Upper lobe of right lung (tissue), 1 donor: ENCODE results near the gene PRDM16. TPM values are rescaled to one million over a fixed set of nuclear protein-coding genes. Genes with fewer than 3 reads are reported as not detected.
A peak's percentile ranks its signal among the peaks of the same experiment; 100 is the strongest.

Experiments
- ATAC-seq: fragments of 200-7000 bp; cut with Tn5 transposase; one replicate; pipeline ENCODE4 v1.9.1; 2020; ENCODE audit warnings: mild to moderate bottlenecking, moderate library complexity
- DNase-seq: peaks from one replicate; pipeline ENCODE4 v3.0.0-alpha.2; 2020
- H3K27ac ChIP-seq: fragments of 200-600 bp; one replicate; pipeline ENCODE4 v1.8.0; 2022
- H3K27me3 ChIP-seq: fragments of 200-600 bp; one replicate; pipeline ENCODE4 v1.8.0; 2022; ENCODE audit warnings: mild to moderate bottlenecking
- H3K36me3 ChIP-seq: fragments of 200-600 bp; one replicate; pipeline ENCODE4 v1.8.0; 2022
- H3K4me1 ChIP-seq: fragments of 200-600 bp; one replicate; pipeline ENCODE4 v1.8.0; 2022
- H3K4me3 ChIP-seq: fragments of 200-600 bp; one replicate; pipeline ENCODE4 v1.8.0; 2022; ENCODE audit warnings: mild to moderate bottlenecking
- H3K9me3 ChIP-seq: fragments of 200-600 bp; one replicate; pipeline ENCODE4 v1.8.0; 2022
- CTCF ChIP-seq: fragments of 200-600 bp; IDR thresholded peaks from one replicate; pipeline ENCODE4 v1.8.0; 2022; ENCODE audit warnings: antibody characterized with exemption
- intact Hi-C: fragments of 100-400 bp; cut with DNase I; formaldehyde crosslinking; loops from one replicate; pipeline ENCODE4 v1.11.0; 2022
- total RNA-seq: library from RNA; stranded (reverse); fragmentation: NEBNext Ultra II Directional; extraction: Animal tissue kit (Norgen Biotek cat#: 25700); gene quantifications from one replicate; pipeline ENCODE4 v1.2.1, GENCODE V29; 2021
- donor health status: DM: no; HTN: yes; CAD: no; lungs with severe emphysema.

The PRDM16 gene
- total RNA-seq, 1 donor from 2014 or later = 21.0 TPM

- H3K4me1 ChIP-seq = no peaks in the 10 kb centered on the region
- H3K9me3 ChIP-seq = no peaks in the 10 kb centered on the region
- H3K4me3 ChIP-seq = no peak overlapping the region
- no peak overlapping the region for H3K27ac ChIP-seq
- H3K36me3 ChIP-seq = no peaks in the 10 kb centered on the region
- DNase-seq (peak; percentile 53), ATAC-seq (no peak)
- H3K27me3 ChIP-seq = peaks cover 68% of the 10 kb centered on the region
- TF ChIP-seq CTCF = no peak
- intact Hi-C loops = no loop called here
These were observed 4.6 kb upstream of the PRDM16 start for GRCh38 chr1:3064296-3064850.

- DNase-seq (peak; percentile 54), ATAC-seq (no peak)
- H3K36me3 ChIP-seq = no peaks in the 10 kb centered on the region
- H3K27me3 ChIP-seq = peaks cover 68% of the 10 kb centered on the region
- H3K9me3 ChIP-seq = no peaks in the 10 kb centered on the region
- H3K4me1 ChIP-seq = no peaks in the 10 kb centered on the region
- H3K27ac ChIP-seq = no peak overlapping the region
- no peak overlapping the region for H3K4me3 ChIP-seq
- intact Hi-C loops = no loop called here
- no peak for TF ChIP-seq CTCF
These were observed 4.1 kb upstream of the PRDM16 start for GRCh38 chr1:3064901-3065300.

- no peaks in the 10 kb centered on the region for H3K9me3 ChIP-seq
- no peaks in the 10 kb centered on the region for H3K36me3 ChIP-seq
- DNase-seq (peak; percentile 40), ATAC-seq (no peak)
- TF ChIP-seq CTCF = no peak
- intact Hi-C loops = no loop called here
- H3K4me3 ChIP-seq = no peak overlapping the region
- no peak overlapping the region for H3K27ac ChIP-seq
- no peaks in the 10 kb centered on the region for H3K4me1 ChIP-seq
- peaks cover 68% of the 10 kb centered on the region for H3K27me3 ChIP-seq
These were observed 3.6 kb upstream of the PRDM16 start for GRCh38 chr1:3065396-3065795.

DNA sequence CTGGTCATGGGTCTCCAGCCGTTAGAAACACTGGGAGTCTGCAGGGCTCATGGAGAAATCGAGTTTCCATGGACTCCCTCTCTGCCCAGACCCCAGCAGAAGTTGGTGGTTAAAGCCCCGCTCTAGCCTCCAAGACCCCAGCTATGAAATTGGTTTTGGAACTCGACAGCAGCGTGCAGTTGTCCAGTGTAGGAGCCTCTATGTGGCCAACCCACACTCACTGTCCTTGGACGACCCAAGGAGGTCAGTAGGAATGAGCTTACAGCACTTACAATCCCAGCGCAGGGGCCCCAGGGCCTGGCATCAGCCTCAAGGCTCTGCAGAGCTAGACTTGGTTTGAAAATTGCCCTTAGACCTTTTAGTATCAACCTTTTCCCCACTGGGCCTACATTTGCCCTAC lies 3.2 kb upstream of the PRDM16 start:
- no peak overlapping the region for H3K27ac ChIP-seq
- no peak overlapping the region for H3K4me3 ChIP-seq
- DNase-seq = no peak
- peaks cover 71% of the 10 kb centered on the region for H3K27me3 ChIP-seq
- H3K36me3 ChIP-seq = no peaks in the 10 kb centered on the region
- TF ChIP-seq CTCF = no peak
- intact Hi-C loops = no loop called here
- H3K4me1 ChIP-seq = peaks cover 2% of the 10 kb centered on the region
- no peaks in the 10 kb centered on the region for H3K9me3 ChIP-seq
- no peak for ATAC-seq

DNA sequence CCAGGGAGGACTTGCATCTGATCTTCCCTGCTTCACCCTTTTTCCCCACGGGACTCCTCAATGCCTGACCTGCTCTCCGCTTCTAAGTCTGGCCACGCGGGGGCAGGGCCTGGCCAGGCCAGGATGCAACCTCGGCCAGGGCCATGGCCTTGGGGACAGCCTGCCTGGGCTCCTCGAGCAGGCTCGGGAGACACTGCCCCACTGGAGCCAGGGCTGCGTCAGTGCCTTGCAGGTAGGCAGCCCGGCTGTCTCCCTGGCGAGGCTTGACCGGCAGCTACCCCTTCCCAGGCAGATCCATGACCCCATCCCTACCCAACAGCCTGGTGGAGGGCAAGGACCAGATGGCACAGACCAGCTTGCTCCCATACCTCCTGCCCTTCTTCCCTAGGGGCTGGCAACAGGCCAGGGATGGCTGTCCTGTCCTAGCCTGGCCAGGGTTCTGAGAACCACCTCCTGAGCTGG lies 2.7 kb upstream of the PRDM16 start:
- DNase-seq (peak; percentile 88), ATAC-seq (peak; percentile 81)
- Histone ChIP-seq H3K27ac (no peak overlapping the region), H3K27me3 (peaks cover 75% of the 10 kb centered on the region), H3K4me1 (peaks cover 3% of the 10 kb centered on the region), H3K9me3 (no peaks in the 10 kb centered on the region), H3K4me3 (no peak overlapping the region), H3K36me3 (no peaks in the 10 kb centered on the region)
- peak; percentile 55 for TF ChIP-seq CTCF
- intact Hi-C loops = no loop called here

DNA sequence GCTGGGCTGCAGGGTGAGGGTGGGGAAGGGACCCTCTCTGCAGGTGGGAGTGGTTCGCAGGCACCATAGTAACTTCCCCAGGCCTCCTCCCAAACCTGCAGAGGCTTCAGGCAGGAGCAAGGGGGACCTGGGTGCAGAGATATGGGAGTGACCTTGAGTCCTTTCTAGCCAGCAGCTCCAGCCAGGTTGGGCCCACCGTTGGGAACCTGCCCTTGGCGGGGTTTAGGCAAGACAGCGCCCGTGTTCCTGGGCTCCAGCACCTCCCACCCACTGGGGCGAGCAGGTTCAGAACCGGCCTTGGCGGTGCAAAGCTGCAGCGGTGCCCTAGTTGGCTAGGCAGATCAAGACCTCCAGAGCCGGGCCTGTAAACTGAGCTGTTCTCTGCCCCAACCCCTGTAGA lies 2.2 kb upstream of the PRDM16 start:
- no peak for ATAC-seq
- peak; percentile 63 for DNase-seq
- Histone ChIP-seq H3K36me3 (no peaks in the 10 kb centered on the region), H3K4me3 (no peak overlapping the region), H3K4me1 (peaks cover 3% of the 10 kb centered on the region), H3K27me3 (peaks cover 81% of the 10 kb centered on the region), H3K27ac (no peak overlapping the region), H3K9me3 (no peaks in the 10 kb centered on the region)
- intact Hi-C loops = no loop called here
- no peak for TF ChIP-seq CTCF
